Keratinocyte (primary cell): ENCODE results near the gene FBXL17. TPM values are rescaled to one million over a fixed set of nuclear protein-coding genes. Genes with fewer than 3 reads are reported as not detected.

Experiments used
- DNase-seq: peaks from one replicate; pipeline ENCODE4 v3.0.0-alpha.2; 2011; ENCODE audit warnings: low read depth, missing footprints, low spot score
- FAIRE-seq: peaks from 2 replicates; lab custom pipeline; 2011; peaks lifted over from hg19 to GRCh38; lab: Jason Lieb, UNC
- H2AFZ ChIP-seq: 2 replicates; pipeline ENCODE4 v1.6.0; 2012; ENCODE audit warnings: low read length, control low read depth, inconsistent platforms; ENCODE audit not compliant: control insufficient read depth
- H3K27ac ChIP-seq: 2 replicates; pipeline ENCODE4 v1.5.1; 2011; ENCODE audit warnings: low read length; ENCODE audit not compliant: control insufficient read depth, insufficient read depth
- H3K27me3 ChIP-seq: 3 replicates; pipeline ENCODE4 v1.6.0; 2011; ENCODE audit warnings: low read length; ENCODE audit not compliant: control insufficient read depth, insufficient read depth; ENCODE audit errors: extremely low read depth
- H3K36me3 ChIP-seq, 2 experiments: 2 replicates in 1 of 2; 3 replicates in 1 of 2; pipeline ENCODE4 v1.5.1; 2011; ENCODE audit warnings: low read length in 2 of 2, mild to moderate bottlenecking in 1 of 2; ENCODE audit not compliant: control insufficient read depth in 2 of 2, insufficient read depth in 2 of 2; ENCODE audit errors: extremely low read depth in 1 of 2
- H3K4me1 ChIP-seq: 3 replicates; pipeline ENCODE4 v1.5.1; 2011; ENCODE audit warnings: low read length; ENCODE audit not compliant: control insufficient read depth, insufficient read depth; ENCODE audit errors: extremely low read depth
- H3K4me2 ChIP-seq: 3 replicates; pipeline ENCODE4 v1.6.0; 2011; ENCODE audit warnings: low read depth, low read length; ENCODE audit not compliant: control insufficient read depth, insufficient read depth; ENCODE audit errors: extremely low read depth
- H3K4me3 ChIP-seq, 3 experiments: fragments of 200-600 bp in 1 of 3; sonication (generic) in 1 of 3; 2 replicates in 2 of 3; 3 replicates in 1 of 3; pipeline ENCODE4 v1.5.1; 2011 to 2016; ENCODE audit warnings: low read length in 3 of 3, mild to moderate bottlenecking in 3 of 3, control low read depth in 2 of 3, inconsistent platforms in 1 of 3, low read depth in 1 of 3, mixed read lengths in 1 of 3, mixed run types in 1 of 3, moderate library complexity in 1 of 3; ENCODE audit not compliant: control insufficient read depth in 2 of 3, insufficient read depth in 2 of 3; ENCODE audit errors: extremely low read depth in 1 of 3
- H3K79me2 ChIP-seq: 2 replicates; pipeline ENCODE4 v1.6.0; 2012; ENCODE audit warnings: low read length; ENCODE audit not compliant: control insufficient read depth, insufficient read depth
- H3K9ac ChIP-seq: 3 replicates; pipeline ENCODE4 v1.6.0; 2011; ENCODE audit warnings: low read length; ENCODE audit not compliant: control insufficient read depth, insufficient read depth; ENCODE audit errors: extremely low read depth
- H3K9me1 ChIP-seq: 3 replicates; pipeline ENCODE4 v1.6.0; 2011; ENCODE audit warnings: low read length; ENCODE audit not compliant: control insufficient read depth, insufficient read depth; ENCODE audit errors: extremely low read depth
- H3K9me3 ChIP-seq: 2 replicates; pipeline ENCODE4 v1.5.1; 2012; ENCODE audit warnings: low read depth, low read length; ENCODE audit not compliant: control insufficient read depth
- H4K20me1 ChIP-seq: 3 replicates; pipeline ENCODE4 v1.6.0; 2011; ENCODE audit warnings: low read length; ENCODE audit not compliant: control insufficient read depth, insufficient read depth; ENCODE audit errors: extremely low read depth
- CTCF ChIP-seq, 3 experiments: IDR thresholded peaks in 1 of 3; conservative IDR thresholded peaks in 1 of 3; optimal IDR thresholded peaks in 1 of 3; 2 replicates in 2 of 3; 3 replicates in 1 of 3; pipeline versions ENCODE3 to v1.5.1; 2011; ENCODE audit warnings: low read length in 3 of 3, mild to moderate bottlenecking in 3 of 3, moderate library complexity in 2 of 3, control low read depth in 1 of 3, inconsistent platforms in 1 of 3; ENCODE audit not compliant: insufficient read depth in 2 of 3; ENCODE audit errors: extremely low read depth in 1 of 3
- EZH2 ChIP-seq: IDR thresholded peaks from one replicate; pipeline ENCODE4 v1.6.1; 2012; ENCODE audit warnings: inconsistent platforms, mild to moderate bottlenecking, low read length, moderate library complexity
- dilution Hi-C: fragments of 300-500 bp; cut with MboI; formaldehyde crosslinking; loops from one replicate; pipeline ENCODE4 v1.7.0; 2020; ENCODE audit warnings: low sequenced_read_pairs; ENCODE audit not compliant: extremely low pct_ligation_motif_present
- polyA plus RNA-seq, 5 experiments: library from polyadenylated mRNA; depleted of rRNA in 3 of 5; stranded (reverse) in 3 of 5; stranded (forward) in 1 of 5; unstranded in 1 of 5; fragments of >200 nt; gene quantifications; 1 replicate in 1 of 5; 2 replicates in 3 of 5; 3 replicates in 1 of 5; pipeline versions ENCODE4 v1.2.1 to v1.2.3, GENCODE V29; 2011 to 2012; ENCODE audit warnings: missing spikeins in 2 of 5, low read depth in 1 of 5, low replicate concordance in 1 of 5

FBXL17 gene
- polyA plus RNA-seq, 1 donor (not counting 4 experiments of a cell fraction or from before 2014, with no cell fraction given), result 5.7 TPM

GRCh38 chr5:108016101-108016500, 365.8 kb downstream of the FBXL17 start:
- no peak overlapping the region for H3K9ac ChIP-seq
- FAIRE-seq, result no peak
- no peak overlapping the region for H3K27ac ChIP-seq
- H3K9me1 ChIP-seq, result no peaks in the 10 kb centered on the region
- H3K79me2 ChIP-seq, result no peaks in the 10 kb centered on the region
- no peak overlapping the region for H2AFZ ChIP-seq
- H3K4me3 ChIP-seq, result no peak overlapping the region
- H3K9me3 ChIP-seq, result no peaks in the 10 kb centered on the region
- dilution Hi-C loops, result no loop called here
- no peaks in the 10 kb centered on the region for H3K4me1 ChIP-seq
- no peaks in the 10 kb centered on the region for H4K20me1 ChIP-seq
- no peaks in the 10 kb centered on the region for H3K36me3 ChIP-seq
- no peak overlapping the region for H3K4me2 ChIP-seq
- no peaks in the 10 kb centered on the region for H3K27me3 ChIP-seq
- DNase-seq, result no peak
- no peak for TF ChIP-seq EZH2
- TF ChIP-seq CTCF (optimal IDR thresholded peaks at IDR 0.05 in 1 of 3, IDR thresholded peaks at IDR 0.05 in 1 of 3, conservative IDR thresholded peaks at IDR 0.05 in 1 of 3; ENCODE audit: extremely low read depth in 1 of 3, insufficient read depth in 2 of 3, low read length in 3 of 3), result no peak

- no peaks in the 10 kb centered on the region for H3K36me3 ChIP-seq
- TF ChIP-seq CTCF (optimal IDR thresholded peaks at IDR 0.05 in 1 of 3, IDR thresholded peaks at IDR 0.05 in 1 of 3, conservative IDR thresholded peaks at IDR 0.05 in 1 of 3; ENCODE audit: extremely low read depth in 1 of 3, insufficient read depth in 2 of 3, low read length in 3 of 3), result no peak
- no peak for TF ChIP-seq EZH2
- no peak for FAIRE-seq
These were observed 375.1 kb downstream of the FBXL17 start for GRCh38 chr5:108006791-108007190.

More at GRCh38 chr5:108006791-108007190, 375.1 kb downstream of the FBXL17 start:
- Histone ChIP-seq H4K20me1 (no peaks in the 10 kb centered on the region), H3K9me3 (no peaks in the 10 kb centered on the region), H3K9ac (no peak overlapping the region), H3K27ac (no peak overlapping the region), H3K79me2 (no peaks in the 10 kb centered on the region), H3K4me2 (no peak overlapping the region), H3K4me1 (no peaks in the 10 kb centered on the region), H3K9me1 (no peaks in the 10 kb centered on the region), H3K4me3 (no peak overlapping the region), H2AFZ (no peak overlapping the region), H3K27me3 (no peaks in the 10 kb centered on the region)
- no peak for DNase-seq
- dilution Hi-C loops, result no loop called here
